GM12801 (cell line): Measurements from ENCODE around the gene SAP25.

Source experiments
- TF ChIP-seq, protein P1 (sequence below): IDR thresholded peaks from one replicate; pipeline ENCODE4 v1.5.1; 2011; ENCODE audit warnings: control low read depth; ENCODE audit not compliant: insufficient read length; ENCODE audit errors: extremely low read depth

Gene SAP25

GRCh38 chr7:100573691-100574361, at the start of gene SAP25:
SAP25 (minus strand) TSS chr7:100573900; CDS start chr7:100573742, 158 bp downstream.
- TF ChIP-seq, protein P1, sequence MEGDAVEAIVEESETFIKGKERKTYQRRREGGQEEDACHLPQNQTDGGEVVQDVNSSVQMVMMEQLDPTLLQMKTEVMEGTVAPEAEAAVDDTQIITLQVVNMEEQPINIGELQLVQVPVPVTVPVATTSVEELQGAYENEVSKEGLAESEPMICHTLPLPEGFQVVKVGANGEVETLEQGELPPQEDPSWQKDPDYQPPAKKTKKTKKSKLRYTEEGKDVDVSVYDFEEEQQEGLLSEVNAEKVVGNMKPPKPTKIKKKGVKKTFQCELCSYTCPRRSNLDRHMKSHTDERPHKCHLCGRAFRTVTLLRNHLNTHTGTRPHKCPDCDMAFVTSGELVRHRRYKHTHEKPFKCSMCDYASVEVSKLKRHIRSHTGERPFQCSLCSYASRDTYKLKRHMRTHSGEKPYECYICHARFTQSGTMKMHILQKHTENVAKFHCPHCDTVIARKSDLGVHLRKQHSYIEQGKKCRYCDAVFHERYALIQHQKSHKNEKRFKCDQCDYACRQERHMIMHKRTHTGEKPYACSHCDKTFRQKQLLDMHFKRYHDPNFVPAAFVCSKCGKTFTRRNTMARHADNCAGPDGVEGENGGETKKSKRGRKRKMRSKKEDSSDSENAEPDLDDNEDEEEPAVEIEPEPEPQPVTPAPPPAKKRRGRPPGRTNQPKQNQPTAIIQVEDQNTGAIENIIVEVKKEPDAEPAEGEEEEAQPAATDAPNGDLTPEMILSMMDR: no peak

DNA sequence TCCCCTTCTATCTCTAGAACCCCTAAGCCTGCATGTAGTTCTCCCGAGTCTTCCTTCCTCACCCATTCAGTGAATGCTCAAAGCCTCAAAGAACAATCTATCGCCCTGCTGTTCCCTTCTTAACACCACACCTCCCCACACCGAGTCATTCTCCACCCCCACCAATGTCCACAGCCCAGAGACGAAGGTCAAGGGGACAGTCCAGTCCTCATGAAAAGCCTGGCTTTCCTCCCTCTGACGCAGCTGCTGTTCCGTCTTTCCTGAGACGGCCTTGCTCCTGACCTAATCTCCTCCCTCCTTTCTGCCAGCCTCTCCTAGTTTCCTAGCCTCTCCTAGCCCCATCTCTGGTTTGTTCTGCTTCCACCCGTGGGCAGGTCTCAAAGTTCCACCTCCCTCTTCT, 47.9 kb upstream of the SAP25 start:
- TF ChIP-seq, protein P1: no peak

DNA sequence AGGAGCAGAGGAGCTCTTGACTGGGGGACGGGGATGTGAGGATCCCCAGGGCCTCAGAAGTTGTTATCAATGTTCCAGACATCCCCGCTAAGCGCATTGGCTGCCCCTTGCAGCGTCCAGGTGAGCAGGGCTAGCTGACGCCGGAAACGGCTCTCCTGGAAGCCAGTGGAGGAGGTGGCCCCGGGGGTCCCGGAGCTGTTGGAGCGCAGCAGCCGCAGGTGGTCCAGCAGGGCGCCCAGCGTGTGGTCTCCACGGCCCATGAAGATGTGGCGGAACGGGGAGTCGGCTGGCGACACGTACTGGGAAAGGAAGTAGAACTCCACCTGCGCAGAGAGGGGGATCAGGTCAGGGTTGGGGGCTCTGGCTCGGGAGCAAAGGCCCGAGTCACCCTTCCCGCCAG, 47.1 kb upstream of the SAP25 start:
- TF ChIP-seq, protein P1: no peak

- TF ChIP-seq, protein P1: no peak
Observed at GRCh38 chr7:100620239-100620638, 46.5 kb upstream of the SAP25 start.

DNA sequence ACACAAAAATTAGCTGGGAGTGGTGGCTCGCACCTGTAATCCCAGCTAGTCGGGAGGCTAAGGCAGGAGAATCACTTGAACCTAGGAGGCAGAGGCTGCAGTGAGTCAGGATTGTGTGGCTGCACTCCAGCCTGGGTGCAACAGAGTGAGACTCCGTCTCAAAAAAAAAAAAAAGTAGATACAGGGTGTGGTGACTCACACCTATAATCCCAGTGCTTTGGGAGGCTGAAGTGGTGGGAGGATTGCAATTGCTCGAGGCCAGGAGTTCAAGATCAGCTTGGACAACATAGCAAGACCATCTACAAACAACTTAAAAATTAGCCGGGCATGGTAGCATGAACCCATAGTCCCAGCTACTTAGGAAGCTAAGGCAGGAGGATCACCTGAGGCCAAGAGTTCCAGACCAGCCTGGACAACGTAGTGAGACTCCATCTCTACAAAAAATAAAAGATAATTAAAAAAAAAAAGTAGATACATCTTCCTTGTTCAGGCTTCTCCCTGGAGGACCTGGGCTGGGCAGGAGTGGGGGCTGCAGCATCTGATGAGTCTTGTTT, 40.7 kb upstream of the SAP25 start:
- TF ChIP-seq, protein P1: no peak

DNA sequence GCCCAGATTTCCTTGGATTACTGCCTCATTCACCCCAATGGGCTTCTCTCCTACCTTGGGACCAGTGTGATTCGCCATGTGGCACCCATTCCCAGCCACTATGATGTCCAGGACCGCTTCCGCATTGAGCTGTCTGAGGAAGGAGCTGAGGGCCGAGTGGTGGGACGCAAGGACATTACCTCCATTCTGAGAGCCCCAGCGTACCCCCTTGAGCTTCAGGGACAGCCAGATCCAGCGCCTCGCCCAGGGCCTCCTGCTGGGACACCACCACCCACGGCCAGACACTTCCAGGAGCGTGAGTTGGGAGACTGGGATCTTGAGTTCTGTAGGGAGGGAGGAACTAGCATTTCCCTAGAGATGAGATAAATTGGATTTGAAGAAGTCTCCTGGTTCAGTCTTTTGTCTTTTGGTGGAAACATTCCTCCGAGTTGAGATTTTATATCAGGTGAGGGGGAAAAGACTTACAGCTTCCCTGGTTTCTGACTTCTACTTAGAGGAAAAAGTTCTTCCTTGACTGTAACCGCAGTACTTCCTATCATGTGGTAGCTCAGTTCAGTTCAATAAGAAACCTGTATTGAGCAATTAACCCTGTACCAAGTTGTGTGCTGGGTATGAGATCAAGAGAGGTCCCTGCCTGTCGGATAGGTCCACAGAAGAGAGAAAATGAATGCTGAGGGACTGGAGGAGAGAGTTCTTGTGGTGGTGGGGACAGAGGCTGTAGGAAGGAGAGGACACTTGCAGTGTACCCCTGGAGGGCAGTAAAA, 39.9 kb upstream of the SAP25 start:
- TF ChIP-seq, protein P1: no peak

GRCh38 chr7:100612730-100613390, 39.2 kb upstream of the SAP25 start:
- TF ChIP-seq, protein P1: no peak
